WTC11 (cell line): ENCODE data around the gene ADD2. TPM values are rescaled to one million over a fixed set of nuclear protein-coding genes. Genes with fewer than 3 reads are reported as not detected.

Experiments used
- ATAC-seq: fragments of 200-7000 bp; cut with Tn5 transposase; 2 replicates; pipeline ENCODE4 v1.10.0; 2021; ENCODE audit warnings: mild to moderate bottlenecking, moderate library complexity
- CTCF ChIA-PET: fragments of 300-600 bp; sonication (Branson Sonifier 250); formaldehyde crosslinking; loops from one replicate; lab custom pipeline; 2021; ENCODE audit warnings: antibody characterized with exemption; lab: Charles Lee
- POLR2A ChIA-PET: fragments of 350-600 bp; sonication (Branson Sonifier 250); formaldehyde crosslinking; loops from one replicate; lab custom pipeline; 2021; ENCODE audit warnings: antibody characterized with exemption; lab: Charles Lee
- DNase-seq: peaks from one replicate; pipeline ENCODE4 v3.0.0; 2021; ENCODE audit warnings: low spot score
- H3K27ac Mint-ChIP-seq: 2 replicates; pipeline ENCODE4 v1.8.0; 2021; ENCODE audit warnings: mixed read lengths
- H3K27me3 Mint-ChIP-seq: 2 replicates; pipeline ENCODE4 v1.8.0; 2021; ENCODE audit warnings: low read depth, mild to moderate bottlenecking, moderate library complexity, mixed read lengths
- H3K36me3 Mint-ChIP-seq: 2 replicates; pipeline ENCODE4 v1.8.0; 2021; ENCODE audit warnings: mixed read lengths
- H3K4me1 Mint-ChIP-seq: 2 replicates; pipeline ENCODE4 v1.8.0; 2022; ENCODE audit warnings: mixed read lengths
- H3K4me3 Mint-ChIP-seq: 2 replicates; pipeline ENCODE4 v1.8.0; 2021; ENCODE audit warnings: mild to moderate bottlenecking, moderate library complexity, mixed read lengths
- H3K9me3 Mint-ChIP-seq: 2 replicates; pipeline ENCODE4 v1.8.0; 2021; ENCODE audit warnings: mixed read lengths
- ATF1 ChIP-seq: sonication (generic); formaldehyde crosslinking; IDR thresholded peaks from 2 replicates; pipeline ENCODE4 v1.8.1; 2023; ENCODE audit warnings: mild to moderate bottlenecking, moderate library complexity, missing genetic modification reagents
- ATF3 ChIP-seq: sonication (generic); formaldehyde crosslinking; conservative IDR thresholded peaks from 2 replicates; pipeline ENCODE4 v1.8.1; 2022; ENCODE audit warnings: mild to moderate bottlenecking, missing genetic modification reagents
- ATF6 ChIP-seq: sonication (generic); formaldehyde crosslinking; IDR thresholded peaks from 2 replicates; pipeline ENCODE4 v1.8.1; 2023; ENCODE audit warnings: mild to moderate bottlenecking, missing genetic modification reagents
- ELF4 ChIP-seq: sonication (generic); formaldehyde crosslinking; IDR thresholded peaks from 2 replicates; pipeline ENCODE4 v1.8.1; 2022; ENCODE audit warnings: low read depth, mild to moderate bottlenecking, moderate library complexity, missing genetic modification reagents
- ETV6 ChIP-seq: sonication (generic); formaldehyde crosslinking; IDR thresholded peaks from 2 replicates; pipeline ENCODE4 v1.8.1; 2022; ENCODE audit warnings: mild to moderate bottlenecking, missing genetic modification reagents
- FOXK1 ChIP-seq: sonication (generic); formaldehyde crosslinking; IDR thresholded peaks from 2 replicates; pipeline ENCODE4 v1.8.0; 2022; ENCODE audit warnings: mild to moderate bottlenecking, moderate library complexity, missing genetic modification reagents
- GRHL2 ChIP-seq: fragments of 250-450 bp; sonication (Bioruptor Pico); IDR thresholded peaks from 2 replicates; pipeline ENCODE4 v1.8.0; 2022; ENCODE audit warnings: mild to moderate bottlenecking, moderate library complexity; ENCODE audit not compliant: insufficient replicate concordance, severe bottlenecking
- MYBL2 ChIP-seq: sonication (generic); formaldehyde crosslinking; IDR thresholded peaks from 2 replicates; pipeline ENCODE4 v1.8.1; 2023; ENCODE audit warnings: mild to moderate bottlenecking, moderate library complexity, missing genetic modification reagents
- NR1H2 ChIP-seq: sonication (generic); formaldehyde crosslinking; IDR thresholded peaks from 2 replicates; pipeline ENCODE4 v1.9.0; 2021; ENCODE audit warnings: mild to moderate bottlenecking, moderate library complexity, missing genetic modification reagents
- NR3C1 ChIP-seq: sonication (generic); formaldehyde crosslinking; conservative IDR thresholded peaks from 2 replicates; pipeline ENCODE4 v1.8.1; 2023; ENCODE audit warnings: low read depth, mild to moderate bottlenecking, missing genetic modification reagents
- PRRX2 ChIP-seq: fragments of 250-450 bp; sonication (Bioruptor Pico); IDR thresholded peaks from 2 replicates; pipeline ENCODE4 v1.8.0; 2021; ENCODE audit warnings: mild to moderate bottlenecking
- SP1 ChIP-seq: sonication (generic); formaldehyde crosslinking; conservative IDR thresholded peaks from 2 replicates; pipeline ENCODE4 v1.8.1; 2022; ENCODE audit warnings: missing genetic modification reagents
- STAT6 ChIP-seq: sonication (generic); formaldehyde crosslinking; conservative IDR thresholded peaks from 2 replicates; pipeline ENCODE4 v1.8.1; 2023; ENCODE audit warnings: mild to moderate bottlenecking, low read depth, missing genetic modification reagents, moderate library complexity
- TCF7 ChIP-seq: sonication (generic); formaldehyde crosslinking; IDR thresholded peaks from 2 replicates; pipeline ENCODE4 v1.8.0; 2022; ENCODE audit warnings: mild to moderate bottlenecking, low read depth, missing genetic modification reagents, moderate library complexity
- TEAD4 ChIP-seq: sonication (generic); formaldehyde crosslinking; IDR thresholded peaks from 2 replicates; pipeline ENCODE4 v1.8.0; 2022; ENCODE audit warnings: mild to moderate bottlenecking, missing genetic modification reagents
- ZBTB43 ChIP-seq: sonication (generic); formaldehyde crosslinking; IDR thresholded peaks from 2 replicates; pipeline ENCODE4 v1.8.1; 2023; ENCODE audit warnings: mild to moderate bottlenecking, missing genetic modification reagents
- ZNF121 ChIP-seq: sonication (generic); formaldehyde crosslinking; IDR thresholded peaks from 2 replicates; pipeline ENCODE4 v1.8.0; 2023; ENCODE audit warnings: missing genetic modification reagents
- ZNF317 ChIP-seq: sonication (generic); formaldehyde crosslinking; IDR thresholded peaks from 2 replicates; pipeline ENCODE4 v1.8.1; 2023; ENCODE audit warnings: low read depth, mild to moderate bottlenecking, moderate library complexity, missing genetic modification reagents, borderline replicate concordance
- ZNF396 ChIP-seq: fragments of 250-450 bp; sonication (Bioruptor Pico); IDR thresholded peaks from 2 replicates; pipeline ENCODE4 v1.8.0; 2021; ENCODE audit warnings: mild to moderate bottlenecking, moderate library complexity, borderline replicate concordance
- ZNF671 ChIP-seq: fragments of 250-450 bp; sonication (Bioruptor Pico); IDR thresholded peaks from 2 replicates; pipeline ENCODE4 v1.8.0; 2021; ENCODE audit warnings: mild to moderate bottlenecking
- total RNA-seq: library from RNA; stranded (reverse); gene quantifications from 3 replicates; pipeline ENCODE4 v1.2.3, GENCODE V29; 2021

ADD2 gene
- total RNA-seq, 1 experiment from 2014 or later: 196 TPM

GRCh38 chr2:70680735-70681134 lies 87.3 kb downstream of the ADD2 start:
- POLR2A ChIA-PET: no interaction called here
- H3K36me3 Mint-ChIP-seq: peaks cover 84% of the 10 kb centered on the region
- TF ChIP-seq ZNF396 (CRISPR knock-in tag) (no peak), ATF6 (CRISPR knock-in tag) (no peak), PRRX2 (CRISPR knock-in tag) (no peak), STAT6 (CRISPR knock-in tag) (no peak), ZNF317 (CRISPR knock-in tag) (no peak), ZNF671 (CRISPR knock-in tag) (no peak), ATF1 (CRISPR knock-in tag) (no peak), ZNF121 (no peak), FOXK1 (CRISPR knock-in tag) (no peak), SP1 (CRISPR knock-in tag) (no peak), ZBTB43 (CRISPR knock-in tag) (no peak), ATF3 (CRISPR knock-in tag) (no peak), ELF4 (CRISPR knock-in tag) (no peak), TEAD4 (CRISPR knock-in tag) (no peak), MYBL2 (CRISPR knock-in tag) (no peak), GRHL2 (CRISPR knock-in tag) (no peak)
- H3K4me3 Mint-ChIP-seq: no peak overlapping the region
- no peaks in the 10 kb centered on the region for H3K27me3 Mint-ChIP-seq
- CTCF ChIA-PET: no interaction called here
- H3K9me3 Mint-ChIP-seq: no peaks in the 10 kb centered on the region
- ATAC-seq (no peak), DNase-seq (no peak)
- H3K27ac Mint-ChIP-seq: no peak overlapping the region
- no peaks in the 10 kb centered on the region for H3K4me1 Mint-ChIP-seq

GRCh38 chr2:70679259-70679658 lies 88.7 kb downstream of the ADD2 start:
- no peak for ATAC-seq
- H3K4me3 Mint-ChIP-seq: no peak overlapping the region
- H3K9me3 Mint-ChIP-seq: no peaks in the 10 kb centered on the region
- DNase-seq: no peak
- TF ChIP-seq NR3C1 (no peak), TCF7 (CRISPR knock-in tag) (no peak), ETV6 (CRISPR knock-in tag) (no peak), GRHL2 (CRISPR knock-in tag) (no peak), ZNF396 (CRISPR knock-in tag) (no peak), NR1H2 (CRISPR knock-in tag) (no peak), TEAD4 (CRISPR knock-in tag) (no peak)
- ChIA-PET CTCF (interaction anchor here (1.3 kb wide), 1 partner anchor 89 kb away, joined by 4 read pairs; the partner anchor contains the start of gene ADD2), POLR2A (no interaction called here)
- no peak overlapping the region for H3K27ac Mint-ChIP-seq
- H3K27me3 Mint-ChIP-seq: no peaks in the 10 kb centered on the region
- H3K4me1 Mint-ChIP-seq: no peaks in the 10 kb centered on the region
- peaks cover 83% of the 10 kb centered on the region for H3K36me3 Mint-ChIP-seq
